PC-9 (cell line): ENCODE data around the gene SYT2.

Source experiments
- CTCF ChIP-seq: fragments of 200-600 bp; sonication (generic); conservative IDR thresholded peaks from 2 replicates; pipeline ENCODE4 v1.6.1; 2017; ENCODE audit warnings: mixed run types, antibody characterized with exemption, mild to moderate bottlenecking, moderate library complexity
- EZH2 ChIP-seq: fragments of 200-600 bp; sonication (generic); IDR thresholded peaks from 2 replicates; pipeline ENCODE4 v1.8.0; 2017; ENCODE audit warnings: antibody characterized with exemption, low read depth

- TF ChIP-seq CTCF (no peak), EZH2 (no peak)
Observed at GRCh38 chr1:202680586-202681352, 29.5 kb downstream of the SYT2 start.
